AG04450 (cell line): ENCODE measurements around the gene MRPS7. TPM values are rescaled to one million over a fixed set of nuclear protein-coding genes. Genes with fewer than 3 reads are reported as not detected.

Source experiments
- CTCF ChIA-PET: fragments of 300-600, 350-600 bp; formaldehyde crosslinking; extraction: SDS; loops from one replicate; lab custom pipeline; 2022; ENCODE audit warnings: antibody characterized with exemption, inconsistent platforms; lab: Charles Lee
- POLR2A ChIA-PET: fragments of 350-600 bp; formaldehyde crosslinking; extraction: SDS; loops from one replicate; lab custom pipeline; 2021; ENCODE audit warnings: antibody characterized with exemption, inconsistent platforms; lab: Yijun Ruan, JAX
- DNase-seq: peaks from one replicate; pipeline ENCODE4 v3.0.0-alpha.2; 2011; ENCODE audit warnings: low read depth, low spot score
- H3K27ac ChIP-seq: one replicate; pipeline ENCODE4 v1.5.1; 2012; ENCODE audit warnings: low read depth, low read length, control low read depth
- H3K27me3 ChIP-seq: one replicate; pipeline ENCODE4 v1.6.0; 2012; ENCODE audit warnings: low read length; ENCODE audit not compliant: control insufficient read depth, insufficient read depth
- H3K4me3 ChIP-seq: 2 replicates; pipeline ENCODE4 v1.5.1; 2011; ENCODE audit warnings: mild to moderate bottlenecking, low read depth, low read length, control low read depth
- H3K9me3 ChIP-seq: 2 replicates; pipeline ENCODE4 v1.5.1; 2012; ENCODE audit warnings: low read length; ENCODE audit not compliant: control insufficient read depth, insufficient read depth
- polyA plus RNA-seq: library from polyadenylated mRNA; depleted of rRNA; stranded (reverse); fragments of >200 nt; gene quantifications from 2 replicates; pipeline ENCODE4 v1.2.3, GENCODE V29; 2011; rRNA removed
- TF ChIP-seq, protein P1 (sequence below): IDR thresholded peaks from 2 replicates; pipeline ENCODE4 v1.5.1; 2011; ENCODE audit warnings: low read depth, low read length, control low read depth, inconsistent platforms

Gene MRPS7
- polyA plus RNA-seq, 1 experiment = 53.8 TPM

DNA sequence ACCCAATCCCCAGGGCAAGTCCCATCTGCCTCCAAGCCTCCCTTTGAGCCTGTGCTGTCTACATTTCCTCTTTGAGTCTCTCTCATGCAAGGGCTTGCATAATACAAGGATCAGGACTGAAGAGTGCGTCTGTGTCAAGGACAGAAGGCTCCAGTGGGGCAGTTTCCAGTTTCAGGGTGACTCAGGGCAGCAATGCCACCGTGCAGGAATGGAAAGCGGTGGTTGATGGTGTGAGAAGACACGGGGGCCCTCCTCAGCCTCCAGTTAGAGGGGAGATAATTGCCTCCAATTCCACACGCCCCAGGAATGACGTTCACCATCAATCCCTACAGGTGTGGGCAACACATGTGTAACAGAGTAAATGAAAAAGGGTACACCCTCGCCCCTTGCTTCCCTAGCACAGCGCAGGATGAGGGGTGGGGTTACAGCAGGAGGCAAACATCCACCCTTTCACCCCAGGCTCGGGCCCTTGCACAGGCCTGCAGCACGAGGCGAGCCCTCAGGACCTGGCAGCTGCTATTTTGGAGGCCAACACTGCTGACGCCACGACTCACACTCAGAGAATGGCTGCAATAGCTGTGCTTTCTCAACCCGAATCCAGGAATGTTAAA is 52.4 kb downstream of the MRPS7 start:
- Histone ChIP-seq H3K4me3 (no peak overlapping the region), H3K9me3 (no peaks in the 10 kb centered on the region), H3K27ac (no peak overlapping the region), H3K27me3 (no peaks in the 10 kb centered on the region)
- TF ChIP-seq, protein P1, sequence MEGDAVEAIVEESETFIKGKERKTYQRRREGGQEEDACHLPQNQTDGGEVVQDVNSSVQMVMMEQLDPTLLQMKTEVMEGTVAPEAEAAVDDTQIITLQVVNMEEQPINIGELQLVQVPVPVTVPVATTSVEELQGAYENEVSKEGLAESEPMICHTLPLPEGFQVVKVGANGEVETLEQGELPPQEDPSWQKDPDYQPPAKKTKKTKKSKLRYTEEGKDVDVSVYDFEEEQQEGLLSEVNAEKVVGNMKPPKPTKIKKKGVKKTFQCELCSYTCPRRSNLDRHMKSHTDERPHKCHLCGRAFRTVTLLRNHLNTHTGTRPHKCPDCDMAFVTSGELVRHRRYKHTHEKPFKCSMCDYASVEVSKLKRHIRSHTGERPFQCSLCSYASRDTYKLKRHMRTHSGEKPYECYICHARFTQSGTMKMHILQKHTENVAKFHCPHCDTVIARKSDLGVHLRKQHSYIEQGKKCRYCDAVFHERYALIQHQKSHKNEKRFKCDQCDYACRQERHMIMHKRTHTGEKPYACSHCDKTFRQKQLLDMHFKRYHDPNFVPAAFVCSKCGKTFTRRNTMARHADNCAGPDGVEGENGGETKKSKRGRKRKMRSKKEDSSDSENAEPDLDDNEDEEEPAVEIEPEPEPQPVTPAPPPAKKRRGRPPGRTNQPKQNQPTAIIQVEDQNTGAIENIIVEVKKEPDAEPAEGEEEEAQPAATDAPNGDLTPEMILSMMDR = no peak
- ChIA-PET CTCF (interaction anchor here (0.6 to 1.7 kb wide), 3 partner anchors 8 to 427 kb away, joined by 3 to 10 read pairs (median 5); partner anchors contain the start of gene MIF4GD), POLR2A (interaction anchor here (0.7 kb wide), 1 partner anchor 14 kb away, joined by 4 read pairs; no protein-coding TSS in a partner anchor)
- no peak for DNase-seq

DNA sequence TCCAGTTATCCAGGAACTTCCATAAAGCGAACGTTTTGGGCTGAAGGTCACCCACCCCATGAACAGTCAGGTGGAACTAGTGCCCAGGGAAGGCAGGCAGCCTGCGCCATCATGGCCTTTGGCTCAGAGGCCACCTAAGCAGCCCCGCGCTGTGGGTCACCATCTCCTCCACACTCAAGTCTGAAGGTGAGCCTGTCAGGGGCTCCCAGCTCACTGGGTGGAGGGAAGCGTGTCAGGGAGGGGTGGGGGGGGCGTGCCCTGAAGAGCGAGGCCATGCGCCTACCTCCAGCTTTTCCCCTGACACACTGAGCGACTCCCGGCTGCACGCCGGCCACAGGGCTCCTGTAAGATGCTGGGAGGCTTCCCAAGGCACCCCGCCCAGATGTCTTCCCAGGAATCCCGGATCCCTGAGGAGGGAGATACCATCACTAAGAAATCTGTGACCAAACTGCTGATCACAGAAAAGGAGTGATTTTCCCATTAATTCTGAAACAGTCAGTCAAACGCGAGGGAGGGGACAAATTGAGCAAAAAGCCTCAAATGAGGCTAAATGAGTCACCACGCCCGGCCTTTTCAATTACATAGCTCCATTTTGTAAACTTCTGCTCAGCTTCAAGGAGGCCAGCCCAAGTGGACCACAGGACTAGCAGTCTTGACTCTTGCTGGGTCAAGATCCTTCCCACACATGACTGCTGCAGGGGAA is 54.0 kb downstream of the MRPS7 start:
- Histone ChIP-seq H3K4me3 (no peak overlapping the region), H3K27ac (no peak overlapping the region), H3K27me3 (no peaks in the 10 kb centered on the region), H3K9me3 (no peaks in the 10 kb centered on the region)
- CTCF ChIA-PET = interaction anchor here (0.6 kb wide), 1 partner anchor 78 kb away, joined by 3 read pairs; no protein-coding TSS in a partner anchor
- no peak for DNase-seq
- TF ChIP-seq, protein P1 = no peak
- POLR2A ChIA-PET = interaction anchor here (0.7 to 0.9 kb wide), 2 partner anchors 16 to 27 kb away, joined by 3 to 4 read pairs; partner anchors contain the start of gene SLC25A19

Other genes starting within 250 kb of the MRPS7 start
- 48.5 and 53.7 TPM in 2 replicates for gene MRPL58, start 249.2 kb upstream of the MRPS7 start, polyA plus RNA-seq
- 281 and 292 TPM in 2 replicates for gene ATP5PD, start 214.9 kb upstream of the MRPS7 start, polyA plus RNA-seq
- gene KCTD2, start 214.7 kb upstream of the MRPS7 start, polyA plus RNA-seq = 29.8 and 36.0 TPM in 2 replicates
- gene SLC16A5, start 173.9 kb upstream of the MRPS7 start, polyA plus RNA-seq = 2.9 and 3.6 TPM in 2 replicates
- 5.6 and 6.5 TPM in 2 replicates for gene ARMC7, start 151.9 kb upstream of the MRPS7 start, polyA plus RNA-seq
- 22.6 and 27.9 TPM in 2 replicates for gene NT5C, start 130.1 kb upstream of the MRPS7 start, polyA plus RNA-seq
- 89.8 and 97.0 TPM in 2 replicates for gene JPT1, start 107.4 kb upstream of the MRPS7 start, polyA plus RNA-seq
- gene SUMO2, start 78.9 kb upstream of the MRPS7 start, polyA plus RNA-seq = 356 and 439 TPM in 2 replicates
- gene NUP85, start 56.2 kb upstream of the MRPS7 start, polyA plus RNA-seq = 31.5 and 33.3 TPM in 2 replicates
- 25.0 and 25.8 TPM in 2 replicates for gene GGA3, start 273 bp upstream of the MRPS7 start, polyA plus RNA-seq
- gene MIF4GD, start 9.4 kb downstream of the MRPS7 start, polyA plus RNA-seq = 6.0 and 6.9 TPM in 2 replicates
- gene SLC25A19, start 27.6 kb downstream of the MRPS7 start, polyA plus RNA-seq = 3.5 and 4.4 TPM in 2 replicates
- gene GRB2, start 143.8 kb downstream of the MRPS7 start, polyA plus RNA-seq = 53.9 and 63.8 TPM in 2 replicates
- gene TMEM94, start 194.8 kb downstream of the MRPS7 start, polyA plus RNA-seq = 14.8 and 23.2 TPM in 2 replicates